ENCODE data around the gene CSTA. TPM values are rescaled to one million over a fixed set of nuclear protein-coding genes. Genes with fewer than 3 reads are reported as not detected.

The CSTA gene
- total and polyA plus RNA-seq, 10 donors: 6.4 to 46.1 (median 16.4) TPM

- no peak for DNase-seq
- Histone ChIP-seq H3K9me3 (no peaks in the 10 kb centered on the region), H3K4me3 (no peak overlapping the region), H3K36me3 (peaks cover 2 to 100% (median 40%) of the 10 kb centered on the region in 6 donors), H3K27ac (no peak overlapping the region), H3K4me1 (no peaks in the 10 kb centered on the region), H3K27me3 (replicated peaks in 1 of 7) (no peaks in the 10 kb centered on the region)
- intact Hi-C loops (cut with DNase I; ENCODE audit: low total_unique reads): no loop called here
- TF ChIP-seq, protein P1, sequence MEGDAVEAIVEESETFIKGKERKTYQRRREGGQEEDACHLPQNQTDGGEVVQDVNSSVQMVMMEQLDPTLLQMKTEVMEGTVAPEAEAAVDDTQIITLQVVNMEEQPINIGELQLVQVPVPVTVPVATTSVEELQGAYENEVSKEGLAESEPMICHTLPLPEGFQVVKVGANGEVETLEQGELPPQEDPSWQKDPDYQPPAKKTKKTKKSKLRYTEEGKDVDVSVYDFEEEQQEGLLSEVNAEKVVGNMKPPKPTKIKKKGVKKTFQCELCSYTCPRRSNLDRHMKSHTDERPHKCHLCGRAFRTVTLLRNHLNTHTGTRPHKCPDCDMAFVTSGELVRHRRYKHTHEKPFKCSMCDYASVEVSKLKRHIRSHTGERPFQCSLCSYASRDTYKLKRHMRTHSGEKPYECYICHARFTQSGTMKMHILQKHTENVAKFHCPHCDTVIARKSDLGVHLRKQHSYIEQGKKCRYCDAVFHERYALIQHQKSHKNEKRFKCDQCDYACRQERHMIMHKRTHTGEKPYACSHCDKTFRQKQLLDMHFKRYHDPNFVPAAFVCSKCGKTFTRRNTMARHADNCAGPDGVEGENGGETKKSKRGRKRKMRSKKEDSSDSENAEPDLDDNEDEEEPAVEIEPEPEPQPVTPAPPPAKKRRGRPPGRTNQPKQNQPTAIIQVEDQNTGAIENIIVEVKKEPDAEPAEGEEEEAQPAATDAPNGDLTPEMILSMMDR (IDR thresholded peaks at IDR 0.05 in 8 of 11, conservative IDR thresholded peaks at IDR 0.05 in 3 of 11): no peak
- TF ChIP-seq POLR2A (IDR thresholded peaks at IDR 0.05): no peak
- no peak for TF ChIP-seq POLR2AphosphoS5 (IDR thresholded peaks at IDR 0.05)
- 94 to 97% (median 95%) methylated on average over 5 of the region's 5 CpGs for WGBS, 5 donors
Observed at GRCh38 chr3:122366379-122366749, 41.3 kb downstream of the CSTA start.

DNA sequence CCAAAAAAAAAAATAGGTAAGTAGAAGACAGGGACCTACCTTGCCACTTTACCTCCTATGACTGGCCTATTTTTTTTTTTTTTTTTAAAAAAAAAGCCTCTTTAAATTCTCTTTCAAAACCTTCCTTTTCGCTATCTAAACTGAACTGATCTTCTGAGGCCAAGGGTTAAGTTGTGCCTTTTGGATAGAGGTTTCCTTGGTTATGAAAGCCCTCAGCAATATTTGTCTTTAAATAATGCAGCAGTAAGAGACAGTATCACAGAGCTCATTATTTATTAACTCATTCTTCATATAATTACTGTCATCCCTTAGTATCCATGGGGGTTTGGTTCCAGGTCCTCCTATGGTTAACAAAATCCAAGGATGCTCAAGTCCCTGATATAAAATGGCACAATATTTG lies 49.0 kb downstream of the CSTA start:
- no peaks in the 10 kb centered on the region for H3K9me3 ChIP-seq
- H3K4me1 ChIP-seq: peaks cover 0 to 14% (median under 1%) of the 10 kb centered on the region in 6 donors
- no peak for TF ChIP-seq POLR2AphosphoS5 (IDR thresholded peaks at IDR 0.05)
- DNase-seq: no peak
- peaks cover 0 to 59% (median 11%) of the 10 kb centered on the region in 6 donors for H3K36me3 ChIP-seq
- intact Hi-C loops (cut with DNase I; ENCODE audit: low total_unique reads): no loop called here
- WGBS, 5 donors: 94 to 100% (median 96%) methylated on average over 1 of the region's 1 CpG
- H3K27me3 ChIP-seq (replicated peaks in 1 of 7): no peaks in the 10 kb centered on the region
- H3K27ac ChIP-seq: no peak overlapping the region
- no peak overlapping the region for H3K4me3 ChIP-seq

DNA sequence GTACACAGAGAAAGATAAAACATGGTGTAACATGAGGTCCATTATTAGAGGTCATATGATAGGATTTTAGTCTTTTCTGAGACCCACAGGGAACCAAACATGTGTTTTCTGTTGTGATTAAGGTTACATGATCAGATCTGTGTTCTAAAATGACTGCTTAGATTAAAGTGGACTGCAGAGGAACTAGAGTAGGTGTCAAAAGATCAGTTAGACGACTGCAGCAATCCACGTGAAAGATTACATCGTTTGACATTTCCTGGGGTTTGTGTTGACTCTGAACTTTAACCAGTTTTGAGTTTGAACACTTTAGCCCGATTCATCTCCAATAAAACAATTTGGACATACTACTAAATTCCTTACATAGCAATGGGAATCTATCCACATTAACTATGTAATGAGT lies 52.9 kb downstream of the CSTA start:
- TF ChIP-seq POLR2A (IDR thresholded peaks at IDR 0.05) (no peak), POLR2AphosphoS5 (IDR thresholded peaks at IDR 0.05) (no peak)
- TF ChIP-seq, protein P1 (IDR thresholded peaks at IDR 0.05 in 8 of 11, conservative IDR thresholded peaks at IDR 0.05 in 3 of 11): no peak
- peaks cover 0 to 32% (median 2%) of the 10 kb centered on the region in 6 donors for H3K36me3 ChIP-seq
- no peaks in the 10 kb centered on the region for H3K27me3 ChIP-seq (replicated peaks in 1 of 7)
- 50 to 77% (median 60%) methylated on average over 4 of the region's 4 CpGs for WGBS, 5 donors
- no peak for DNase-seq
- H3K27ac ChIP-seq: no peak overlapping the region
- H3K4me1 ChIP-seq: peaks cover 8 to 53% (median 17%) of the 10 kb centered on the region in 6 donors
- intact Hi-C loops (cut with DNase I; ENCODE audit: low total_unique reads): no loop called here
- no peaks in the 10 kb centered on the region for H3K9me3 ChIP-seq
- no peak overlapping the region for H3K4me3 ChIP-seq

DNA sequence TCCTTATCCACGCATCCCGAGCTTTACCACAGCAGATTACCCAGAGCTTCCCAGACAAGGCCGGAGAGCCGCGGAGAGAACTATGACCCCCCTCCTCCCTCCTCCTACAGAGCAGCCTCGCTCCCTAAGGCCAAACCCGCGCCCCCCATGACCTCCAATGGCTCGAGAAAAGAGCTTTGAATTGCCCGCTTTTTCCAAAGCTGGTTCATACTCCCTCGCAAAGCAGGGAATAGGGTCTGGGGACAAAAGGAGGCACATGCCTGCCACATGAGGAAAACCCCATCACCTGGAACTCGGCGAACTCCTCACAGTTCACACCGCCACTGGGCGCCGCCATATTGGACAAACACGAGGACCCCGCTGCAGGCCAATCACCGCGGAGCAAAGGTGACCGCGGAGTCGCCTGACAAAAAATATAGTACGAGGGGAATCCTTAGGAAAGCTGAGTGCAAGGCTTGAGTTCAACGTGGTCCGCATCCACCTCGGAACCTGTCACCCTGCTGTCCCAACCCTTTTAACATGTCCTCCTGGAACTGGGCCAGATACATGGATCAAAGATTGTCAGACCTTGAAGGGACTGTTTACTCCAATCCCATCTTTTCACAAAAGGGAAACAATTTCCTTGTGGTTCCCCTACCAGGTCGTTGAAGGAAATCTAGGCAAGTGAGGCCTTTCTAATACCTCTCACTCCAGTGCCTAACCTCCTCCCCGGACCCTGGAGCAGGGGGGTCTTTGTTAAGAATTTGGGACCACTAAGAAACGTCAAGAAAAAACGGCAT lies 58.0 kb downstream of the CSTA start, which contains the start of gene MIX23:
MIX23 (minus strand) TSS at position 344 of the 779 bp plus-strand sequence; CDS start at position 337, 7 bp downstream.
- intact Hi-C loops (cut with DNase I; ENCODE audit: low total_unique reads): no loop called here
- Histone ChIP-seq H3K4me3 (peak within 1 kb of the TSS; percentile 73 to 94 (median 87)), H3K36me3 (peaks cover 0 to 19% (median 2%) of the 10 kb centered on the region in 6 donors), H3K27me3 (replicated peaks in 1 of 7) (no peaks in the 10 kb centered on the region), H3K9me3 (no peaks in the 10 kb centered on the region), H3K4me1 (peaks cover 18 to 79% (median 38%) of the 10 kb centered on the region in 6 donors), H3K27ac (peak within 1 kb of the TSS; percentile 72 to 91 (median 88))
- 0 to 1% (median 0%) methylated on average over 31 of the region's 31 CpGs for WGBS, 5 donors
- TF ChIP-seq POLR2A (IDR thresholded peaks at IDR 0.05) (no peak), POLR2AphosphoS5 (IDR thresholded peaks at IDR 0.05) (peak; percentile 69 to 76 (median 75))
- TF ChIP-seq, protein P1 (IDR thresholded peaks at IDR 0.05 in 8 of 11, conservative IDR thresholded peaks at IDR 0.05 in 3 of 11): peak in 1 of 11 experiments; percentile 17
- peak; percentile 95 for DNase-seq

Data from spleen (tissue), 11 donors.